ENCODE measurements around the gene GNA15. TPM values are rescaled to one million over a fixed set of nuclear protein-coding genes. Genes with fewer than 3 reads are reported as not detected.

The GNA15 gene
- total RNA-seq, 6 experiments from 2014 or later, result 0.31 to 3.9 (median 0.83) TPM

DNA sequence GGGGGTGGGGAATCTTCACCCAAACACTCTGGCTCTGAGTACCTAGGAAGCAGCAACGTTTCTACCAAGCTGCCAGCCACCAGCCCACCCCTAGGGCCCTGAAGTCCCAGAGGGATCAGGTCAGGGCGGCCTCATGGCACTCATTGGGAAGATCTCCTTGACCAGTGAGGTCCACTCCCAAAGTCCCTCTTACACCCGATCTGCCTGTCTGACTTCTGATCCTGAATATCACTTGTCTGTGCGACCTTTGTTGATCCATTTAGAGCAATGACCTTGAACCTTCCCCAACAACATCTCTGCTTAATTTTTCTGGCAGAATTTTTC lies 2.1 kb upstream of the GNA15 start:
- Histone ChIP-seq H3K9me3 (no peaks in the 10 kb centered on the region), H3K4me3 (no peak overlapping the region), H3K27ac (peak overlapping the region in 2 of 3 donors; percentile 5 to 24), H3K4me1 (no peaks in the 10 kb centered on the region), H3K27me3 (no peaks in the 10 kb centered on the region), H3K36me3 (no peaks in the 10 kb centered on the region)
- WGBS (ENCODE audit: insufficient coverage, low coverage, low lambda C conversion rate, missing lambda C conversion rate), result 11% methylated on average over 3 of the region's 4 CpGs
- TF ChIP-seq POLR2A (IDR thresholded peaks at IDR 0.05), result no peak
- TF ChIP-seq, protein P1, sequence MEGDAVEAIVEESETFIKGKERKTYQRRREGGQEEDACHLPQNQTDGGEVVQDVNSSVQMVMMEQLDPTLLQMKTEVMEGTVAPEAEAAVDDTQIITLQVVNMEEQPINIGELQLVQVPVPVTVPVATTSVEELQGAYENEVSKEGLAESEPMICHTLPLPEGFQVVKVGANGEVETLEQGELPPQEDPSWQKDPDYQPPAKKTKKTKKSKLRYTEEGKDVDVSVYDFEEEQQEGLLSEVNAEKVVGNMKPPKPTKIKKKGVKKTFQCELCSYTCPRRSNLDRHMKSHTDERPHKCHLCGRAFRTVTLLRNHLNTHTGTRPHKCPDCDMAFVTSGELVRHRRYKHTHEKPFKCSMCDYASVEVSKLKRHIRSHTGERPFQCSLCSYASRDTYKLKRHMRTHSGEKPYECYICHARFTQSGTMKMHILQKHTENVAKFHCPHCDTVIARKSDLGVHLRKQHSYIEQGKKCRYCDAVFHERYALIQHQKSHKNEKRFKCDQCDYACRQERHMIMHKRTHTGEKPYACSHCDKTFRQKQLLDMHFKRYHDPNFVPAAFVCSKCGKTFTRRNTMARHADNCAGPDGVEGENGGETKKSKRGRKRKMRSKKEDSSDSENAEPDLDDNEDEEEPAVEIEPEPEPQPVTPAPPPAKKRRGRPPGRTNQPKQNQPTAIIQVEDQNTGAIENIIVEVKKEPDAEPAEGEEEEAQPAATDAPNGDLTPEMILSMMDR (IDR thresholded peaks at IDR 0.05), result no peak
- no peak for ATAC-seq
- DNase-seq, result no peak
- intact Hi-C loops (cut with DNase I), result no loop called here

DNA sequence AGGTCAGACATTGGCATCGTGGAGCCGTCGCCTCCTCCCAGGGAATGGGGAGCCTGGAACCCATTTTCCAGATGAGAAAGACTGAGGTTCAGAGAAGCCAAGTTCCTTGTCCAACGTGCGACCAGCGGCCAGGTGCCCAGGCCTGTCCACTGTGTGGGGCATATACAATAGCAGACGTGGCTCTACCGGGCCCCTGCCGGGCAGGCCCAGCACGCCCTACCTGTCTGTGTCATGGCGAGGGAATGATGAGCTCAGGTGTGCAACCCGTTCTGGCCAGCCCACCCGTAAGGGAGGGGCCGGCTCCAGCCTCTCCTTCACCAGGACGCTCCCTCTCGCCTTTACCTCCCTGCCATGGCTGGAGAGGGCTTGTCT lies 837 bp downstream of the GNA15 start:
- intact Hi-C loops (cut with DNase I), result no loop called here
- no peaks in the 10 kb centered on the region for H3K9me3 ChIP-seq
- no peaks in the 10 kb centered on the region for H3K27me3 ChIP-seq
- peak overlapping the region in 2 of 3 donors; percentile 29 to 80 for H3K27ac ChIP-seq
- DNase-seq (no peak), ATAC-seq (peak in 1 of 4 donors; percentile 14)
- no peaks in the 10 kb centered on the region for H3K4me1 ChIP-seq
- no peak for TF ChIP-seq POLR2A (IDR thresholded peaks at IDR 0.05)
- TF ChIP-seq, protein P1 (IDR thresholded peaks at IDR 0.05), result no peak
- no peaks in the 10 kb centered on the region for H3K36me3 ChIP-seq
- peak overlapping the region; percentile 6 to 27 (median 18) for H3K4me3 ChIP-seq
- WGBS (ENCODE audit: insufficient coverage, low coverage, low lambda C conversion rate, missing lambda C conversion rate), result 40% methylated on average over 2 of the region's 16 CpGs

DNA sequence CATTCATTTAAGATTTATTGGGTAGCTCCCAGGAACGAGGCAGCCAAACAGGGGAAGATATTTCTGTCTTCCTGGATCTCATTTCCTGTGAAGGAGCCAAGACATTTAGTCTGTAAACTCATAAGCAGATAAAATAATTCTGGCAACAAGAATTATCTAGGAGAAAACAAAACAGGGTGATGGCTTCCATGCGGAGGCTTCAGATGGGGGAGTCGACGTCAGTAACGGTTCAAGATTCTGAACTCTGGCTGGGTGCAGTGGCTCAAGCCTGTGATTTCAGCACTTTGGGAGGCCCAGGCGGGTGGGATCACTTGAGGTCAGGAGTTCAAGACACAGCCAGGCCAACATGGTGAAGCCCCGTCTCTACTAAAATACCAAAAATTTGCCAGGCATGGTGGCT lies 1.3 kb downstream of the GNA15 start:
- Histone ChIP-seq H3K36me3 (no peaks in the 10 kb centered on the region), H3K4me1 (no peaks in the 10 kb centered on the region), H3K27me3 (no peaks in the 10 kb centered on the region), H3K27ac (peak overlapping the region in 2 of 3 donors; percentile 29 to 80), H3K4me3 (peak overlapping the region in 1 of 3 donors; percentile 18), H3K9me3 (no peaks in the 10 kb centered on the region)
- no peak for TF ChIP-seq POLR2A (IDR thresholded peaks at IDR 0.05)
- TF ChIP-seq, protein P1 (IDR thresholded peaks at IDR 0.05), result no peak
- ATAC-seq (peak in 2 of 4 donors; percentile 7 to 34), DNase-seq (no peak)
- 15% methylated on average over 5 of the region's 7 CpGs for WGBS (ENCODE audit: insufficient coverage, low coverage, low lambda C conversion rate, missing lambda C conversion rate)
- intact Hi-C loops (cut with DNase I), result no loop called here

DNA sequence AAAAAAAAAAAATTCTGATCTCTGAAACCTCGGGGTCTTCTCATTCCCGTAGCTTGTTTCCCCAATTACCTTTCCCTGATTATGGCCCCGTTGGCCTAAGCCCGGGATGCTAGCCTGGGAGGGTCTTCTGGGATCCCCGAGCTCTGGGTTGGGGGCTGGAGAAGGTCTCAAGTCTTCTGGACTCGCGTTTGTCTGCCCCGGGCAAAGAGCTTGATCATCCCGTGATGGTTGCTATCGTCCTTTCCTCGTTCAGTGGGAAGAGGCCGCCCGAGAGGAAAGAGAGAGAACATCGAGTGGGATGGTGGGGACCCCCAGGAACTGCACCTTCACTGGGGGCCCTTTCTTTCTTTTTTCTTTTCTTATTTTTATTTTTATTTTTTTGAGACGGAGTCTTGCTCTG lies 2.4 kb downstream of the GNA15 start:
- no peak for DNase-seq
- 74% methylated on average over 14 of the region's 15 CpGs for WGBS (ENCODE audit: insufficient coverage, low coverage, low lambda C conversion rate, missing lambda C conversion rate)

More for the DNA sequence above, 2.4 kb downstream of the GNA15 start:
- Histone ChIP-seq H3K27me3 (no peaks in the 10 kb centered on the region), H3K27ac (no peak overlapping the region), H3K4me1 (no peaks in the 10 kb centered on the region), H3K36me3 (no peaks in the 10 kb centered on the region), H3K4me3 (no peak overlapping the region), H3K9me3 (no peaks in the 10 kb centered on the region)
- intact Hi-C loops (cut with DNase I), result no loop called here
- TF ChIP-seq POLR2A (IDR thresholded peaks at IDR 0.05), result no peak
- TF ChIP-seq, protein P1 (IDR thresholded peaks at IDR 0.05), result no peak
- no peak for ATAC-seq
